GM23338 (cell line): Measurements from ENCODE around the gene SMIM33.
"Not testable (repeated sequence)": the region's sequence is repeated elsewhere in the genome, so short reads cannot be mapped to it uniquely, and the experiment has no call there.

ENCODE experiments used
- CREB1 ChIP-seq: fragments of 250-450 bp; sonication (Bioruptor Pico); IDR thresholded peaks from 2 replicates; pipeline ENCODE4 v1.5.0; 2020; ENCODE audit warnings: low read depth, mild to moderate bottlenecking, moderate library complexity
- EZH2 ChIP-seq: fragments of 200-600 bp; sonication (generic); IDR thresholded peaks from one replicate; pipeline ENCODE4 v1.8.0; 2017; ENCODE audit warnings: antibody characterized with exemption, mild to moderate bottlenecking, low read depth; ENCODE audit not compliant: unreplicated experiment
- EZH2phosphoT487 ChIP-seq: fragments of 200-600 bp; sonication (generic); IDR thresholded peaks from one replicate; pipeline ENCODE4 v1.8.1; 2018; ENCODE audit warnings: antibody characterized with exemption; ENCODE audit not compliant: unreplicated experiment
- JUNB ChIP-seq: IDR thresholded peaks from one replicate; pipeline ENCODE4 v1.6.1; 2016; ENCODE audit warnings: antibody characterized with exemption; ENCODE audit not compliant: unreplicated experiment
- NANOG ChIP-seq: IDR thresholded peaks from 2 replicates; pipeline ENCODE4 v1.6.1; 2016; ENCODE audit warnings: antibody characterized with exemption, borderline replicate concordance
- POLR2AphosphoS5 ChIP-seq: IDR thresholded peaks from 2 replicates; pipeline ENCODE4 v1.6.1; 2016; ENCODE audit warnings: antibody characterized with exemption, low read depth
- STAT1 ChIP-seq: IDR thresholded peaks from one replicate; pipeline ENCODE4 v1.6.1; 2016; ENCODE audit warnings: antibody characterized with exemption; ENCODE audit not compliant: unreplicated experiment
- ZNF114 ChIP-seq: fragments of 250-450 bp; sonication (Bioruptor Pico); IDR thresholded peaks from 2 replicates; pipeline ENCODE4 v1.5.0; 2020; ENCODE audit warnings: mild to moderate bottlenecking, moderate library complexity
- ZNF331 ChIP-seq: fragments of 250-450 bp; sonication (Bioruptor Pico); IDR thresholded peaks from 2 replicates; pipeline ENCODE4 v1.5.0; 2020; ENCODE audit warnings: low read depth, mild to moderate bottlenecking, moderate library complexity
- TF ChIP-seq, protein P1 (sequence below), 2 experiments: fragments of 200-600 bp in 1 of 2; sonication (generic) in 1 of 2; conservative IDR thresholded peaks; 2 replicates each; pipeline versions ENCODE4 v1.5.1 to v1.6.1; 2016 to 2017; ENCODE audit warnings: antibody characterized with exemption in 2 of 2, low read depth in 2 of 2, mild to moderate bottlenecking in 2 of 2, moderate library complexity in 1 of 2
- TF ChIP-seq, protein P2 (sequence below): IDR thresholded peaks from one replicate; pipeline ENCODE4 v1.6.1; 2018; ENCODE audit warnings: antibody characterized with exemption; ENCODE audit not compliant: unreplicated experiment
- TF ChIP-seq, protein P3 (sequence below): fragments of 250-450 bp; sonication (Bioruptor Pico); IDR thresholded peaks from 2 replicates; pipeline ENCODE4 v1.5.0; 2020; ENCODE audit warnings: mild to moderate bottlenecking, moderate library complexity
- TF ChIP-seq, protein P4 (sequence below): IDR thresholded peaks from 2 replicates; pipeline ENCODE4 v1.6.1; 2016; ENCODE audit warnings: antibody characterized with exemption

DNA sequence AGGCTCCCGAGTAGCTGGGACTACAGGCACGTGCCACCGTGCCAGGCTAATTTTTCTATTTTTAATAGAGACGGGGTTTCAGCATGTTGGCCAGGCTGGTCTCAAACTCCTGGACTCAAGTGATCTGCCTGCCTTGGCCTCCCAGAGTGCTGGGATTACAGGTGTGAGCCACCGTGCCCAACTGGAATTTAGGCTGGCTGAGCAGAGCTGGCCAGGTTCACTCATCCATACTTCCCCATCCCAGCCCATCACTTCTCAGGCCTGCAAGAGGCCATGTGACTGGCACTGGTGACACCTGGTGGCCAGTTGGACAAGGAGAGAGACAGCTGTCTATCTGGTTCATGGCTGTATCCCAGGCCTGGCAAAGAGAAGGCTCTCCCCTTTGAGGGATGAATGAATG is 42.6 kb downstream of the SMIM33 start:
- TF ChIP-seq POLR2AphosphoS5; JUNB; EZH2; ZNF331 (CRISPR knock-in tag); CREB1 (CRISPR knock-in tag); EZH2phosphoT487; ZNF114; STAT1; NANOG: not testable (repeated sequence)
- TF ChIP-seq, protein P1, sequence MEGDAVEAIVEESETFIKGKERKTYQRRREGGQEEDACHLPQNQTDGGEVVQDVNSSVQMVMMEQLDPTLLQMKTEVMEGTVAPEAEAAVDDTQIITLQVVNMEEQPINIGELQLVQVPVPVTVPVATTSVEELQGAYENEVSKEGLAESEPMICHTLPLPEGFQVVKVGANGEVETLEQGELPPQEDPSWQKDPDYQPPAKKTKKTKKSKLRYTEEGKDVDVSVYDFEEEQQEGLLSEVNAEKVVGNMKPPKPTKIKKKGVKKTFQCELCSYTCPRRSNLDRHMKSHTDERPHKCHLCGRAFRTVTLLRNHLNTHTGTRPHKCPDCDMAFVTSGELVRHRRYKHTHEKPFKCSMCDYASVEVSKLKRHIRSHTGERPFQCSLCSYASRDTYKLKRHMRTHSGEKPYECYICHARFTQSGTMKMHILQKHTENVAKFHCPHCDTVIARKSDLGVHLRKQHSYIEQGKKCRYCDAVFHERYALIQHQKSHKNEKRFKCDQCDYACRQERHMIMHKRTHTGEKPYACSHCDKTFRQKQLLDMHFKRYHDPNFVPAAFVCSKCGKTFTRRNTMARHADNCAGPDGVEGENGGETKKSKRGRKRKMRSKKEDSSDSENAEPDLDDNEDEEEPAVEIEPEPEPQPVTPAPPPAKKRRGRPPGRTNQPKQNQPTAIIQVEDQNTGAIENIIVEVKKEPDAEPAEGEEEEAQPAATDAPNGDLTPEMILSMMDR (conservative IDR thresholded peaks at IDR 0.05; ENCODE audit: low read depth in 2 of 2) = peak; percentile 85 to 99
- TF ChIP-seq, protein P2, sequence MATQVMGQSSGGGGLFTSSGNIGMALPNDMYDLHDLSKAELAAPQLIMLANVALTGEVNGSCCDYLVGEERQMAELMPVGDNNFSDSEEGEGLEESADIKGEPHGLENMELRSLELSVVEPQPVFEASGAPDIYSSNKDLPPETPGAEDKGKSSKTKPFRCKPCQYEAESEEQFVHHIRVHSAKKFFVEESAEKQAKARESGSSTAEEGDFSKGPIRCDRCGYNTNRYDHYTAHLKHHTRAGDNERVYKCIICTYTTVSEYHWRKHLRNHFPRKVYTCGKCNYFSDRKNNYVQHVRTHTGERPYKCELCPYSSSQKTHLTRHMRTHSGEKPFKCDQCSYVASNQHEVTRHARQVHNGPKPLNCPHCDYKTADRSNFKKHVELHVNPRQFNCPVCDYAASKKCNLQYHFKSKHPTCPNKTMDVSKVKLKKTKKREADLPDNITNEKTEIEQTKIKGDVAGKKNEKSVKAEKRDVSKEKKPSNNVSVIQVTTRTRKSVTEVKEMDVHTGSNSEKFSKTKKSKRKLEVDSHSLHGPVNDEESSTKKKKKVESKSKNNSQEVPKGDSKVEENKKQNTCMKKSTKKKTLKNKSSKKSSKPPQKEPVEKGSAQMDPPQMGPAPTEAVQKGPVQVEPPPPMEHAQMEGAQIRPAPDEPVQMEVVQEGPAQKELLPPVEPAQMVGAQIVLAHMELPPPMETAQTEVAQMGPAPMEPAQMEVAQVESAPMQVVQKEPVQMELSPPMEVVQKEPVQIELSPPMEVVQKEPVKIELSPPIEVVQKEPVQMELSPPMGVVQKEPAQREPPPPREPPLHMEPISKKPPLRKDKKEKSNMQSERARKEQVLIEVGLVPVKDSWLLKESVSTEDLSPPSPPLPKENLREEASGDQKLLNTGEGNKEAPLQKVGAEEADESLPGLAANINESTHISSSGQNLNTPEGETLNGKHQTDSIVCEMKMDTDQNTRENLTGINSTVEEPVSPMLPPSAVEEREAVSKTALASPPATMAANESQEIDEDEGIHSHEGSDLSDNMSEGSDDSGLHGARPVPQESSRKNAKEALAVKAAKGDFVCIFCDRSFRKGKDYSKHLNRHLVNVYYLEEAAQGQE = not testable (repeated sequence)
- TF ChIP-seq, protein P3, sequence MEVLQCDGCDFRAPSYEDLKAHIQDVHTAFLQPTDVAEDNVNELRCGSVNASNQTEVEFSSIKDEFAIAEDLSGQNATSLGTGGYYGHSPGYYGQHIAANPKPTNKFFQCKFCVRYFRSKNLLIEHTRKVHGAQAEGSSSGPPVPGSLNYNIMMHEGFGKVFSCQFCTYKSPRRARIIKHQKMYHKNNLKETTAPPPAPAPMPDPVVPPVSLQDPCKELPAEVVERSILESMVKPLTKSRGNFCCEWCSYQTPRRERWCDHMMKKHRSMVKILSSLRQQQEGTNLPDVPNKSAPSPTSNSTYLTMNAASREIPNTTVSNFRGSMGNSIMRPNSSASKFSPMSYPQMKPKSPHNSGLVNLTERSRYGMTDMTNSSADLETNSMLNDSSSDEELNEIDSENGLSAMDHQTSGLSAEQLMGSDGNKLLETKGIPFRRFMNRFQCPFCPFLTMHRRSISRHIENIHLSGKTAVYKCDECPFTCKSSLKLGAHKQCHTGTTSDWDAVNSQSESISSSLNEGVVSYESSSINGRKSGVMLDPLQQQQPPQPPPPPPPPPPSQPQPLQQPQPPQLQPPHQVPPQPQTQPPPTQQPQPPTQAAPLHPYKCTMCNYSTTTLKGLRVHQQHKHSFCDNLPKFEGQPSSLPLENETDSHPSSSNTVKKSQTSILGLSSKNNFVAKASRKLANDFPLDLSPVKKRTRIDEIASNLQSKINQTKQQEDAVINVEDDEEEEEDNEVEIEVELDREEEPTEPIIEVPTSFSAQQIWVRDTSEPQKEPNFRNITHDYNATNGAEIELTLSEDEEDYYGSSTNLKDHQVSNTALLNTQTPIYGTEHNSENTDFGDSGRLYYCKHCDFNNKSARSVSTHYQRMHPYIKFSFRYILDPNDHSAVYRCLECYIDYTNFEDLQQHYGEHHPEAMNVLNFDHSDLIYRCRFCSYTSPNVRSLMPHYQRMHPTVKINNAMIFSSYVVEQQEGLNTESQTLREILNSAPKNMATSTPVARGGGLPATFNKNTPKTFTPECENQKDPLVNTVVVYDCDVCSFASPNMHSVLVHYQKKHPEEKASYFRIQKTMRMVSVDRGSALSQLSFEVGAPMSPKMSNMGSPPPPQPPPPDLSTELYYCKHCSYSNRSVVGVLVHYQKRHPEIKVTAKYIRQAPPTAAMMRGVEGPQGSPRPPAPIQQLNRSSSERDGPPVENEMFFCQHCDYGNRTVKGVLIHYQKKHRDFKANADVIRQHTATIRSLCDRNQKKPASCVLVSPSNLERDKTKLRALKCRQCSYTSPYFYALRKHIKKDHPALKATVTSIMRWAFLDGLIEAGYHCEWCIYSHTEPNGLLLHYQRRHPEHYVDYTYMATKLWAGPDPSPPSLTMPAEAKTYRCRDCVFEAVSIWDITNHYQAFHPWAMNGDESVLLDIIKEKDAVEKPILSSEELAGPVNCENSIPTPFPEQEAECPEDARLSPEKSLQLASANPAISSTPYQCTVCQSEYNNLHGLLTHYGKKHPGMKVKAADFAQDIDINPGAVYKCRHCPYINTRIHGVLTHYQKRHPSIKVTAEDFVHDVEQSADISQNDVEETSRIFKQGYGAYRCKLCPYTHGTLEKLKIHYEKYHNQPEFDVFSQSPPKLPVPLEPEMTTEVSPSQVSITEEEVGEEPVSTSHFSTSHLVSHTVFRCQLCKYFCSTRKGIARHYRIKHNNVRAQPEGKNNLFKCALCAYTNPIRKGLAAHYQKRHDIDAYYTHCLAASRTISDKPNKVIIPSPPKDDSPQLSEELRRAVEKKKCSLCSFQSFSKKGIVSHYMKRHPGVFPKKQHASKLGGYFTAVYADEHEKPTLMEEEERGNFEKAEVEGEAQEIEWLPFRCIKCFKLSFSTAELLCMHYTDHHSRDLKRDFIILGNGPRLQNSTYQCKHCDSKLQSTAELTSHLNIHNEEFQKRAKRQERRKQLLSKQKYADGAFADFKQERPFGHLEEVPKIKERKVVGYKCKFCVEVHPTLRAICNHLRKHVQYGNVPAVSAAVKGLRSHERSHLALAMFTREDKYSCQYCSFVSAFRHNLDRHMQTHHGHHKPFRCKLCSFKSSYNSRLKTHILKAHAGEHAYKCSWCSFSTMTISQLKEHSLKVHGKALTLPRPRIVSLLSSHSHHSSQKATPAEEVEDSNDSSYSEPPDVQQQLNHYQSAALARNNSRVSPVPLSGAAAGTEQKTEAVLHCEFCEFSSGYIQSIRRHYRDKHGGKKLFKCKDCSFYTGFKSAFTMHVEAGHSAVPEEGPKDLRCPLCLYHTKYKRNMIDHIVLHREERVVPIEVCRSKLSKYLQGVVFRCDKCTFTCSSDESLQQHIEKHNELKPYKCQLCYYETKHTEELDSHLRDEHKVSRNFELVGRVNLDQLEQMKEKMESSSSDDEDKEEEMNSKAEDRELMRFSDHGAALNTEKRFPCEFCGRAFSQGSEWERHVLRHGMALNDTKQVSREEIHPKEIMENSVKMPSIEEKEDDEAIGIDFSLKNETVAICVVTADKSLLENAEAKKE (CRISPR knock-in tag) = not testable (repeated sequence)
- TF ChIP-seq, protein P4, sequence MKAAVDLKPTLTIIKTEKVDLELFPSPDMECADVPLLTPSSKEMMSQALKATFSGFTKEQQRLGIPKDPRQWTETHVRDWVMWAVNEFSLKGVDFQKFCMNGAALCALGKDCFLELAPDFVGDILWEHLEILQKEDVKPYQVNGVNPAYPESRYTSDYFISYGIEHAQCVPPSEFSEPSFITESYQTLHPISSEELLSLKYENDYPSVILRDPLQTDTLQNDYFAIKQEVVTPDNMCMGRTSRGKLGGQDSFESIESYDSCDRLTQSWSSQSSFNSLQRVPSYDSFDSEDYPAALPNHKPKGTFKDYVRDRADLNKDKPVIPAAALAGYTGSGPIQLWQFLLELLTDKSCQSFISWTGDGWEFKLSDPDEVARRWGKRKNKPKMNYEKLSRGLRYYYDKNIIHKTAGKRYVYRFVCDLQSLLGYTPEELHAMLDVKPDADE = not testable (repeated sequence)
